HG03442 (cell line): ENCODE results near the gene IFI30.
"Not testable (repeated sequence)": the region's sequence is repeated elsewhere in the genome, so short reads cannot be mapped to it uniquely, and the experiment has no call there.

Experiments
- ATAC-seq: cut with Tn5 transposase; IDR thresholded peaks from one replicate; pipeline ENCODE4 v1.9.1; 2021; ENCODE audit warnings: mild to moderate bottlenecking, moderate library complexity; ENCODE audit not compliant: unreplicated experiment

Gene IFI30

GRCh38 chr19:18152442-18152816 lies 21.2 kb upstream of the IFI30 start:
- peak; percentile 58 for ATAC-seq

GRCh38 chr19:18152817-18153555 lies 20.6 kb upstream of the IFI30 start, which contains the start of gene PIK3R2:
TSS of gene PIK3R2 (plus strand) at chr19:18153163. CDS start at chr19:18155880, 2,717 bp downstream.
- peak; percentile 77 for ATAC-seq

GRCh38 chr19:18153556-18154134 lies 20.0 kb upstream of the IFI30 start:
- peak; percentile 0 for ATAC-seq

- ATAC-seq = no peak
These were observed 18.2 kb upstream of the IFI30 start for GRCh38 chr19:18155095-18156087.

GRCh38 chr19:18156268-18156667 lies 17.3 kb upstream of the IFI30 start:
- no peak for ATAC-seq

GRCh38 chr19:18156841-18157464 lies 16.7 kb upstream of the IFI30 start:
- ATAC-seq = no peak

- no peak for ATAC-seq
These were observed 16.0 kb upstream of the IFI30 start for GRCh38 chr19:18157465-18158063.

GRCh38 chr19:18158467-18158866 lies 15.1 kb upstream of the IFI30 start:
- ATAC-seq = no peak

- ATAC-seq = not testable (repeated sequence)
These were observed 14.5 kb upstream of the IFI30 start for GRCh38 chr19:18159059-18159616.

GRCh38 chr19:18159810-18160209 lies 13.8 kb upstream of the IFI30 start:
- no peak for ATAC-seq

- ATAC-seq = no peak
These were observed 13.1 kb upstream of the IFI30 start for GRCh38 chr19:18160493-18160970.

- peak; percentile 66 for ATAC-seq
These were observed 12.5 kb upstream of the IFI30 start for GRCh38 chr19:18160971-18161635.

GRCh38 chr19:18161636-18162002 lies 12.0 kb upstream of the IFI30 start:
- peak; percentile 24 for ATAC-seq

GRCh38 chr19:18164072-18164471 lies 9.5 kb upstream of the IFI30 start:
- no peak for ATAC-seq

- ATAC-seq = no peak
These were observed 7.6 kb upstream of the IFI30 start for GRCh38 chr19:18165794-18166544.

- no peak for ATAC-seq
These were observed 6.6 kb upstream of the IFI30 start for GRCh38 chr19:18167011-18167410.

- ATAC-seq = no peak
These were observed 5.5 kb upstream of the IFI30 start for GRCh38 chr19:18167975-18168645.

- ATAC-seq = no peak
These were observed 4.8 kb upstream of the IFI30 start for GRCh38 chr19:18168673-18169381.
